Keratinocyte (primary cell): ENCODE data around the gene ASB8. TPM values are rescaled to one million over a fixed set of nuclear protein-coding genes. Genes with fewer than 3 reads are reported as not detected.

Experiments used
- DNase-seq: peaks from one replicate; pipeline ENCODE4 v3.0.0-alpha.2; 2011; ENCODE audit warnings: low read depth, missing footprints, low spot score
- FAIRE-seq: peaks from 2 replicates; lab custom pipeline; 2011; peaks lifted over from hg19 to GRCh38; lab: Jason Lieb, UNC
- H2AFZ ChIP-seq: 2 replicates; pipeline ENCODE4 v1.6.0; 2012; ENCODE audit warnings: low read length, control low read depth, inconsistent platforms; ENCODE audit not compliant: control insufficient read depth
- H3K27ac ChIP-seq: 2 replicates; pipeline ENCODE4 v1.5.1; 2011; ENCODE audit warnings: low read length; ENCODE audit not compliant: control insufficient read depth, insufficient read depth
- H3K27me3 ChIP-seq: 3 replicates; pipeline ENCODE4 v1.6.0; 2011; ENCODE audit warnings: low read length; ENCODE audit not compliant: control insufficient read depth, insufficient read depth; ENCODE audit errors: extremely low read depth
- H3K36me3 ChIP-seq, 2 experiments: 2 replicates in 1 of 2; 3 replicates in 1 of 2; pipeline ENCODE4 v1.5.1; 2011; ENCODE audit warnings: low read length in 2 of 2, mild to moderate bottlenecking in 1 of 2; ENCODE audit not compliant: control insufficient read depth in 2 of 2, insufficient read depth in 2 of 2; ENCODE audit errors: extremely low read depth in 1 of 2
- H3K4me1 ChIP-seq: 3 replicates; pipeline ENCODE4 v1.5.1; 2011; ENCODE audit warnings: low read length; ENCODE audit not compliant: control insufficient read depth, insufficient read depth; ENCODE audit errors: extremely low read depth
- H3K4me2 ChIP-seq: 3 replicates; pipeline ENCODE4 v1.6.0; 2011; ENCODE audit warnings: low read depth, low read length; ENCODE audit not compliant: control insufficient read depth, insufficient read depth; ENCODE audit errors: extremely low read depth
- H3K4me3 ChIP-seq, 3 experiments: fragments of 200-600 bp in 1 of 3; sonication (generic) in 1 of 3; 2 replicates in 2 of 3; 3 replicates in 1 of 3; pipeline ENCODE4 v1.5.1; 2011 to 2016; ENCODE audit warnings: low read length in 3 of 3, mild to moderate bottlenecking in 3 of 3, control low read depth in 2 of 3, inconsistent platforms in 1 of 3, low read depth in 1 of 3, mixed read lengths in 1 of 3, mixed run types in 1 of 3, moderate library complexity in 1 of 3; ENCODE audit not compliant: control insufficient read depth in 2 of 3, insufficient read depth in 2 of 3; ENCODE audit errors: extremely low read depth in 1 of 3
- H3K79me2 ChIP-seq: 2 replicates; pipeline ENCODE4 v1.6.0; 2012; ENCODE audit warnings: low read length; ENCODE audit not compliant: control insufficient read depth, insufficient read depth
- H3K9ac ChIP-seq: 3 replicates; pipeline ENCODE4 v1.6.0; 2011; ENCODE audit warnings: low read length; ENCODE audit not compliant: control insufficient read depth, insufficient read depth; ENCODE audit errors: extremely low read depth
- H3K9me1 ChIP-seq: 3 replicates; pipeline ENCODE4 v1.6.0; 2011; ENCODE audit warnings: low read length; ENCODE audit not compliant: control insufficient read depth, insufficient read depth; ENCODE audit errors: extremely low read depth
- H3K9me3 ChIP-seq: 2 replicates; pipeline ENCODE4 v1.5.1; 2012; ENCODE audit warnings: low read depth, low read length; ENCODE audit not compliant: control insufficient read depth
- H4K20me1 ChIP-seq: 3 replicates; pipeline ENCODE4 v1.6.0; 2011; ENCODE audit warnings: low read length; ENCODE audit not compliant: control insufficient read depth, insufficient read depth; ENCODE audit errors: extremely low read depth
- CTCF ChIP-seq, 3 experiments: IDR thresholded peaks in 1 of 3; conservative IDR thresholded peaks in 1 of 3; optimal IDR thresholded peaks in 1 of 3; 2 replicates in 2 of 3; 3 replicates in 1 of 3; pipeline versions ENCODE3 to v1.5.1; 2011; ENCODE audit warnings: low read length in 3 of 3, mild to moderate bottlenecking in 3 of 3, moderate library complexity in 2 of 3, control low read depth in 1 of 3, inconsistent platforms in 1 of 3; ENCODE audit not compliant: insufficient read depth in 2 of 3; ENCODE audit errors: extremely low read depth in 1 of 3
- EZH2 ChIP-seq: IDR thresholded peaks from one replicate; pipeline ENCODE4 v1.6.1; 2012; ENCODE audit warnings: inconsistent platforms, mild to moderate bottlenecking, low read length, moderate library complexity
- dilution Hi-C: fragments of 300-500 bp; cut with MboI; formaldehyde crosslinking; loops from one replicate; pipeline ENCODE4 v1.7.0; 2020; ENCODE audit warnings: low sequenced_read_pairs; ENCODE audit not compliant: extremely low pct_ligation_motif_present
- polyA minus RNA-seq, 3 experiments: library from RNA; depleted of rRNA, polyadenylated mRNA; stranded (reverse); fragments of >200 nt; gene quantifications; 1 replicate in 1 of 3; 2 replicates in 1 of 3; 3 replicates in 1 of 3; pipeline ENCODE4 v1.2.3, GENCODE V29; 2011
- polyA plus RNA-seq, 5 experiments: library from polyadenylated mRNA; depleted of rRNA in 3 of 5; stranded (reverse) in 3 of 5; stranded (forward) in 1 of 5; unstranded in 1 of 5; fragments of >200 nt; gene quantifications; 1 replicate in 1 of 5; 2 replicates in 3 of 5; 3 replicates in 1 of 5; pipeline versions ENCODE4 v1.2.1 to v1.2.3, GENCODE V29; 2011 to 2012; ENCODE audit warnings: missing spikeins in 2 of 5, low read depth in 1 of 5, low replicate concordance in 1 of 5

Gene ASB8
- polyA plus RNA-seq (18.4 to 21.7 TPM (median 19.0 TPM) in 3 replicates), polyA minus RNA-seq (17.9 to 27.7 TPM (median 22.1 TPM) in 3 replicates)
- polyA plus RNA-seq (2011; ENCODE audit: low read depth), result 1.9 TPM
- 11.3 and 13.7 TPM in 2 replicates for polyA plus RNA-seq (2011; cell fraction: cytosol; rRNA removed)
- 11.4 and 13.6 TPM in 2 replicates for polyA plus RNA-seq (2011; cell fraction: nucleus; rRNA removed)
- polyA plus RNA-seq (2012; ENCODE audit: low replicate concordance), result 10.5 and 18.7 TPM in 2 replicates
- 8.4 TPM for polyA minus RNA-seq (2011; cell fraction: cytosol; rRNA and poly(A)+ RNA removed)
- 5.7 and 9.4 TPM in 2 replicates for polyA minus RNA-seq (2011; cell fraction: nucleus; rRNA and poly(A)+ RNA removed)

- H3K27me3 ChIP-seq, result no peaks in the 10 kb centered on the region
- FAIRE-seq (peak; percentile 79), DNase-seq (peak; percentile 76)
- peaks cover 13% of the 10 kb centered on the region for H3K4me1 ChIP-seq
- peak within 1 kb of the TSS; percentile 100 for H2AFZ ChIP-seq
- H3K9me1 ChIP-seq, result no peaks in the 10 kb centered on the region
- H3K9ac ChIP-seq, result peak within 1 kb of the TSS; percentile 84
- peak within 1 kb of the TSS; percentile 67 to 99 (median 98) for H3K4me3 ChIP-seq
- H3K27ac ChIP-seq, result peak within 1 kb of the TSS; percentile 78
- H3K9me3 ChIP-seq, result no peaks in the 10 kb centered on the region
- peaks cover 9% of the 10 kb centered on the region for H3K79me2 ChIP-seq
- no peaks in the 10 kb centered on the region for H4K20me1 ChIP-seq
- peak within 1 kb of the TSS; percentile 98 for H3K4me2 ChIP-seq
- dilution Hi-C loops, result no loop called here
- TF ChIP-seq EZH2 (no peak), CTCF (optimal IDR thresholded peaks at IDR 0.05 in 1 of 3, IDR thresholded peaks at IDR 0.05 in 1 of 3, conservative IDR thresholded peaks at IDR 0.05 in 1 of 3; ENCODE audit: extremely low read depth in 1 of 3, insufficient read depth in 2 of 3, low read length in 3 of 3) (peak; percentile 53 to 60 (median 53))
- peaks cover 0 to 5% of the 10 kb centered on the region in 2 experiments for H3K36me3 ChIP-seq
Measured at GRCh38 chr12:48157018-48157888, at the start of gene ASB8. TSS of gene ASB8 (minus strand) at chr12:48157515. CDS start at chr12:48153496, 4,019 bp downstream.

- H4K20me1 ChIP-seq, result no peaks in the 10 kb centered on the region
- H3K4me1 ChIP-seq, result no peaks in the 10 kb centered on the region
- no peak for TF ChIP-seq EZH2
- no peak for TF ChIP-seq CTCF (optimal IDR thresholded peaks at IDR 0.05 in 1 of 3, IDR thresholded peaks at IDR 0.05 in 1 of 3, conservative IDR thresholded peaks at IDR 0.05 in 1 of 3; ENCODE audit: extremely low read depth in 1 of 3, insufficient read depth in 2 of 3, low read length in 3 of 3)
- H2AFZ ChIP-seq, result no peak within 1 kb of the TSS
- no peaks in the 10 kb centered on the region for H3K79me2 ChIP-seq
- H3K9me1 ChIP-seq, result no peaks in the 10 kb centered on the region
- no peak for FAIRE-seq
- no peak within 1 kb of the TSS for H3K27ac ChIP-seq
- H3K9ac ChIP-seq, result no peak within 1 kb of the TSS
- H3K4me3 ChIP-seq, result no peak within 1 kb of the TSS
- no peaks in the 10 kb centered on the region for H3K36me3 ChIP-seq
- no peak for DNase-seq
- dilution Hi-C loops, result no loop called here
- H3K27me3 ChIP-seq, result no peaks in the 10 kb centered on the region
- H3K4me2 ChIP-seq, result no peak within 1 kb of the TSS
- no peaks in the 10 kb centered on the region for H3K9me3 ChIP-seq
Measured at GRCh38 chr12:48203192-48203591, 45.9 kb upstream of the ASB8 start, which contains the start of gene OR10AD1. TSS of gene OR10AD1 (minus strand) at chr12:48203292. CDS start at chr12:48203292, 0 bp downstream.
